ENCODE results near the gene UGT2A1.
"Not testable (repeated sequence)": the region's sequence is repeated elsewhere in the genome, so short reads cannot be mapped to it uniquely, and the experiment has no call there.

Gene UGT2A1

GRCh38 chr4:69653147-69653546, at the start of gene UGT2A1:
TSS of gene UGT2A1 (minus strand) at chr4:69653247. CDS start at chr4:69647644, 5,603 bp downstream.
- DNase-seq (ENCODE audit: low spot score): no peak
- no peak for TF ChIP-seq CTCF (IDR thresholded peaks at IDR 0.05; ENCODE audit: extremely low read depth, missing control alignments)

- TF ChIP-seq CTCF (IDR thresholded peaks at IDR 0.05; ENCODE audit: extremely low read depth, missing control alignments): no peak
- DNase-seq (ENCODE audit: low spot score): no peak
Observed at GRCh38 chr4:69702201-69702600, 49.2 kb upstream of the UGT2A1 start.

GRCh38 chr4:69701696-69702095, 48.6 kb upstream of the UGT2A1 start:
- TF ChIP-seq CTCF (IDR thresholded peaks at IDR 0.05; ENCODE audit: extremely low read depth, missing control alignments): no peak
- DNase-seq (ENCODE audit: low spot score): no peak

- TF ChIP-seq CTCF (IDR thresholded peaks at IDR 0.05; ENCODE audit: extremely low read depth, missing control alignments): no peak
- no peak for DNase-seq (ENCODE audit: low spot score)
Observed at GRCh38 chr4:69697536-69698242, 44.6 kb upstream of the UGT2A1 start.

- peak; percentile 16 for DNase-seq (ENCODE audit: low spot score)
- peak; percentile 50 for TF ChIP-seq CTCF (IDR thresholded peaks at IDR 0.05; ENCODE audit: extremely low read depth, missing control alignments)
Observed at GRCh38 chr4:69689599-69689998, 36.6 kb upstream of the UGT2A1 start.

- TF ChIP-seq CTCF (IDR thresholded peaks at IDR 0.05; ENCODE audit: extremely low read depth, missing control alignments): no peak
Observed at GRCh38 chr4:69684804-69685203, 31.8 kb upstream of the UGT2A1 start.

GRCh38 chr4:69668680-69669079, 15.6 kb upstream of the UGT2A1 start:
- no peak for TF ChIP-seq CTCF (IDR thresholded peaks at IDR 0.05; ENCODE audit: extremely low read depth, missing control alignments)

More at GRCh38 chr4:69684804-69685203, 31.8 kb upstream of the UGT2A1 start:
- DNase-seq (ENCODE audit: low spot score): no peak

GRCh38 chr4:69664009-69664408, 11.0 kb upstream of the UGT2A1 start:
- DNase-seq (ENCODE audit: low spot score): not testable (repeated sequence)

More at GRCh38 chr4:69668680-69669079, 15.6 kb upstream of the UGT2A1 start:
- DNase-seq (ENCODE audit: low spot score): no peak

- DNase-seq (ENCODE audit: low spot score): not testable (repeated sequence)
Observed at GRCh38 chr4:69661130-69661803, 8.2 kb upstream of the UGT2A1 start.

Measured in GM20000 (cell line).